Ascending aorta (tissue), 2 donors: ENCODE results near the gene ING1. TPM values are rescaled to one million over a fixed set of nuclear protein-coding genes. Genes with fewer than 3 reads are reported as not detected.

ENCODE experiments used
- DNase-seq, 2 donors: peaks; one replicate each; pipeline ENCODE4 v3.0.0-alpha.2; 2019; ENCODE audit warnings: low spot score in 2 of 2
- H3K27ac ChIP-seq, 2 donors: fragments of 200-600 bp; sonication (generic); one replicate each; pipeline ENCODE4 v1.5.1; 2016 to 2017; ENCODE audit warnings: mild to moderate bottlenecking in 1 of 2
- H3K27me3 ChIP-seq: fragments of 200-600 bp; sonication (generic); one replicate; pipeline ENCODE4 v1.5.1; 2017
- H3K36me3 ChIP-seq, 2 donors: fragments of 200-600 bp; sonication (generic); one replicate each; pipeline ENCODE4 v1.5.1; 2016
- H3K4me1 ChIP-seq, 2 donors: fragments of 200-600 bp; sonication (generic); one replicate each; pipeline ENCODE4 v1.5.1; 2016 to 2017; ENCODE audit warnings: mild to moderate bottlenecking in 1 of 2
- H3K4me3 ChIP-seq, 2 donors: fragments of 200-600 bp; sonication (generic); one replicate each; pipeline ENCODE4 v1.5.1; 2016 to 2017; ENCODE audit warnings: mild to moderate bottlenecking in 1 of 2
- H3K9me3 ChIP-seq, 2 donors: fragments of 200-600 bp; sonication (generic); one replicate each; pipeline ENCODE4 v1.5.1; 2016
- intact Hi-C: fragments of 100-400 bp; cut with DNase I; formaldehyde crosslinking; loops from one replicate; pipeline ENCODE4 v1.15.1; 2023
- total RNA-seq: library from RNA; depleted of rRNA; stranded (reverse); fragments of >200 nt; gene quantifications from one replicate; pipeline ENCODE4 v1.1.0, GENCODE V29; 2016
- TF ChIP-seq, protein P1 (sequence below), 3 experiments: fragments of 200-600 bp in 2 of 3; fragments of 450-650 bp in 1 of 3; sonication (generic) in 2 of 3; IDR thresholded peaks; one replicate each; pipeline ENCODE4 v1.5.1; 2016 to 2019; ENCODE audit warnings: antibody characterized with exemption in 3 of 3, mild to moderate bottlenecking in 1 of 3, moderate library complexity in 1 of 3

Gene ING1
- total RNA-seq, 1 donor from 2014 or later: 12.0 TPM

GRCh38 chr13:110713981-110714796 lies 689 bp downstream of the ING1 start:
- H3K36me3 ChIP-seq: peaks cover 0 to 1% of the 10 kb centered on the region in 2 donors
- no peaks in the 10 kb centered on the region for H3K27me3 ChIP-seq
- H3K4me3 ChIP-seq: peak overlapping the region; percentile 71 to 90
- H3K9me3 ChIP-seq: no peaks in the 10 kb centered on the region
- peak in 1 of 2 donors; percentile 79 for DNase-seq
- peak overlapping the region; percentile 98 to 100 for H3K27ac ChIP-seq
- H3K4me1 ChIP-seq: peaks cover 4 to 20% of the 10 kb centered on the region in 2 donors
- intact Hi-C loops: loop anchor here (2.0 to 10.0 kb wide), 9 partner anchors 99 to 659 kb away; partner anchors contain the start of genes ARHGEF7, NAXD and RAB20
- TF ChIP-seq, protein P1, sequence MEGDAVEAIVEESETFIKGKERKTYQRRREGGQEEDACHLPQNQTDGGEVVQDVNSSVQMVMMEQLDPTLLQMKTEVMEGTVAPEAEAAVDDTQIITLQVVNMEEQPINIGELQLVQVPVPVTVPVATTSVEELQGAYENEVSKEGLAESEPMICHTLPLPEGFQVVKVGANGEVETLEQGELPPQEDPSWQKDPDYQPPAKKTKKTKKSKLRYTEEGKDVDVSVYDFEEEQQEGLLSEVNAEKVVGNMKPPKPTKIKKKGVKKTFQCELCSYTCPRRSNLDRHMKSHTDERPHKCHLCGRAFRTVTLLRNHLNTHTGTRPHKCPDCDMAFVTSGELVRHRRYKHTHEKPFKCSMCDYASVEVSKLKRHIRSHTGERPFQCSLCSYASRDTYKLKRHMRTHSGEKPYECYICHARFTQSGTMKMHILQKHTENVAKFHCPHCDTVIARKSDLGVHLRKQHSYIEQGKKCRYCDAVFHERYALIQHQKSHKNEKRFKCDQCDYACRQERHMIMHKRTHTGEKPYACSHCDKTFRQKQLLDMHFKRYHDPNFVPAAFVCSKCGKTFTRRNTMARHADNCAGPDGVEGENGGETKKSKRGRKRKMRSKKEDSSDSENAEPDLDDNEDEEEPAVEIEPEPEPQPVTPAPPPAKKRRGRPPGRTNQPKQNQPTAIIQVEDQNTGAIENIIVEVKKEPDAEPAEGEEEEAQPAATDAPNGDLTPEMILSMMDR (IDR thresholded peaks at IDR 0.05): peak in 1 of 3 experiments; percentile 11

DNA sequence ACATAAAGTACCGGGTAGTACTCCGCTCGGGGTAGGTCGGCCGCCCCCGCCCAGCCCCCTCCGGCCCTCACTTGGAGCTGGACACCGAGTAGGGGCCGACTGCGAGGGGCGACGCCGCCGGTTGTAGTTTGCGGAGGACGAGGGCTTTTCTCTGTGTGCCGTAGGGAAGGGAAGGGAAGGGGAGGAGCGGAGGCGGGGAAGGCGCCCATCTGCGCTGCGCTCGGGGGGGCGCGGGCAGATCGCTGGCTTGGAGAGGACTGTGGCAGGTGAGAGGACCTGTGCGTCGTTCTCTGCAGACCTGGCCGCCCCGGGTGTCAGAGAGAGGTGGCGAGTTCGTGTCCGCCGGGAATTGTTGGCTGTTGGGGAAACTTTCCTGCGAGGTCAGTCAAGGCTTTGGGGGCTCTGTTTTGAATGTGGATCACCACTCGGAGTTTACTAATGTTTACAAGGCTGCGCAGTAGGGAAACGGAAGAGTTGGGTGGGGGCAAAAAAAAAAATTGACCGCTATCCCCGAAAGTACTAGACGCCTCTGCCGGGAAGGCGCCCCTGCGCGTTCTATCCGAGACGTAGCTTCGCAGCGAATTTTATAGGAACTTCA lies 1.4 kb downstream of the ING1 start:
- Histone ChIP-seq H3K36me3 (peaks cover 3 to 9% of the 10 kb centered on the region in 2 donors), H3K27ac (peak overlapping the region; percentile 98 to 100), H3K4me3 (peak overlapping the region; percentile 71 to 90), H3K4me1 (peaks cover 4 to 20% of the 10 kb centered on the region in 2 donors), H3K9me3 (no peaks in the 10 kb centered on the region), H3K27me3 (no peaks in the 10 kb centered on the region)
- intact Hi-C loops: loop anchor here (1.0 to 10.0 kb wide), 9 partner anchors 73 to 660 kb away; partner anchors contain the start of gene ARHGEF7
- TF ChIP-seq, protein P1 (IDR thresholded peaks at IDR 0.05): no peak
- DNase-seq: peak in 1 of 2 donors; percentile 84

DNA sequence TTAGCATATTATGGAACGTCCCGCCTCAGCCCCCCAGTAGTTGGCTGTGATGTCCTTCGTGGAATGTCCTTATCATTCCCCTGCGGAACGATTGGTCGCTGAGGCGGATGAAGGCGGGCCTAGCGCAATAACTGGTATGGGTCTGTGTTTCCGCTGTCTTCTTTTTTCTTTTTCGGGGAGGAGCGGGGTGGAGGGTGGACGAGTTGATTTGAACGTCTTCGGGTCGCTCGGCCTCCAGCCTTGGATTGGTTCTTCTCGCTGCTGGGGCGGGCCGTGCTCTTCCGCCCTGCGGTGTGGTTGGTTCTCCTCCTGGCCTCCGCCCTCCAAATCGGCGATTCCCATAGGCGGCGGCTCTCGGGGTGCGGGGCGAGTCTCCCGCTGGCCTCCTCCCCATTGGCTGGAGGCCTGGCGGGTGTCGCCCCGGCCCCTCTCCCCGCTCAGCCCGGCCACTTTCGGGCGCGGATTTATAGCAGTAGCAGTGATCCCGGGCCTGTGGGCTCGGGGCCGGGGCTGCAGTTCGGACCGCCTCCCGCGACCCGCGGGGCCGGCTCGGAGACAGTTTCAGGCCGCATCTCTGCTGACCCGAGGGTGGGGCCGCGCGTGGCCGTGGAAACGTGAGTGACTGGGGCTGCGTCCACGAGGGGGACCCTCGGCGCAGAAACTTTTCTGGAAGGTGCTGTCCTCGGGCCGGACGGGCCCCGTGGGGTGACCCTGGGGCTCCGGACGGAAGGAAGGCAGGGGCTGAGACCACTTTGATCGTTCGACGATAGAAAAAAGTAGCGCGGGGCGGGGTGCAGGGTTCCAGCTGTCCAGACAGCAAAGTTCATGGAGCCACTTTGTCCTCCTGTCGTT lies 2.1 kb downstream of the ING1 start:
- TF ChIP-seq, protein P1 (IDR thresholded peaks at IDR 0.05): peak; percentile 33 to 49 (median 33)
- DNase-seq: peak; percentile 99
- no peaks in the 10 kb centered on the region for H3K9me3 ChIP-seq
- peak overlapping the region; percentile 98 to 100 for H3K27ac ChIP-seq
- intact Hi-C loops: loop anchor here (1.0 to 10.0 kb wide), 9 partner anchors 73 to 661 kb away; partner anchors contain the start of gene ARHGEF7
- peak overlapping the region; percentile 86 to 90 for H3K4me3 ChIP-seq
- H3K36me3 ChIP-seq: peaks cover 6 to 11% of the 10 kb centered on the region in 2 donors
- peaks cover 4 to 20% of the 10 kb centered on the region in 2 donors for H3K4me1 ChIP-seq
- no peaks in the 10 kb centered on the region for H3K27me3 ChIP-seq

DNA sequence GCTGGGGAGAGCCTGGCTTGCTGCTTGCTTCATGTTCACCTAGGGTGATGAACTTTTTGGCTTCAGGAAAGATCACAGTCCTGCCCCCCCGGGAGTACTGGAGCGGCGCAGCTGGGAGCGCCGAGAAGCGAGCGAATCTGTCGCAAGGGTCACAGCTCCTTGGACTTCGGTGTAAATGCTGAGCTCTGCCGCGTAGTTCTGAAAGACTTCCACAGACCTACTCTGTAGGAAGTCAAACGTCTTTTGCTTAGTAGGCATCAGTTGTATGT lies 2.7 kb downstream of the ING1 start:
- Histone ChIP-seq H3K4me3 (peak overlapping the region; percentile 75 to 86), H3K27ac (peak overlapping the region; percentile 90 to 93), H3K36me3 (peaks cover 6 to 11% of the 10 kb centered on the region in 2 donors), H3K9me3 (no peaks in the 10 kb centered on the region), H3K27me3 (no peaks in the 10 kb centered on the region), H3K4me1 (peaks cover 4 to 17% of the 10 kb centered on the region in 2 donors)
- TF ChIP-seq, protein P1 (IDR thresholded peaks at IDR 0.05): no peak
- peak in 1 of 2 donors; percentile 78 for DNase-seq
- intact Hi-C loops: loop anchor here (2.0 to 10.0 kb wide), 7 partner anchors 74 to 661 kb away; no protein-coding TSS in a partner anchor

DNA sequence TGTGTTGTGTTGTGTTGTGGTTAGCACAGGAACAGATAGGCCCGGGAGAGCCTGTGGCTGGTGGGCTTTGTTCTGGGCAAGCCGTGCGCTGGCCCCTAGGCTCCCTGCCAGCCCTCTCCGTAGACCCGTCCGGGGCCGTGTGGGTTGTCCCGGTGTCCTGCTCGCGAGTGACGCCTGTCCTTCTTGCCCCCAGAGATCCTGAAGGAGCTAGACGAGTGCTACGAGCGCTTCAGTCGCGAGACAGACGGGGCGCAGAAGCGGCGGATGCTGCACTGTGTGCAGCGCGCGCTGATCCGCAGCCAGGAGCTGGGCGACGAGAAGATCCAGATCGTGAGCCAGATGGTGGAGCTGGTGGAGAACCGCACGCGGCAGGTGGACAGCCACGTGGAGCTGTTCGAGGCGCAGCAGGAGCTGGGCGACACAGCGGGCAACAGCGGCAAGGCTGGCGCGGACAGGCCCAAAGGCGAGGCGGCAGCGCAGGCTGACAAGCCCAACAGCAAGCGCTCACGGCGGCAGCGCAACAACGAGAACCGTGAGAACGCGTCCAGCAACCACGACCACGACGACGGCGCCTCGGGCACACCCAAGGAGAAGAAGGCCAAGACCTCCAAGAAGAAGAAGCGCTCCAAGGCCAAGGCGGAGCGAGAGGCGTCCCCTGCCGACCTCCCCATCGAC lies 5.7 kb downstream of the ING1 start:
- Histone ChIP-seq H3K27me3 (no peaks in the 10 kb centered on the region), H3K27ac (no peak overlapping the region), H3K4me3 (no peak overlapping the region), H3K36me3 (peaks cover 6 to 11% of the 10 kb centered on the region in 2 donors), H3K4me1 (peaks cover 0 to 12% of the 10 kb centered on the region in 2 donors), H3K9me3 (no peaks in the 10 kb centered on the region)
- TF ChIP-seq, protein P1 (IDR thresholded peaks at IDR 0.05): no peak
- DNase-seq: no peak
- intact Hi-C loops: loop anchor here (5.0 to 10.0 kb wide), 6 partner anchors 77 to 664 kb away; no protein-coding TSS in a partner anchor
